Calu3 (cell line): ENCODE results near the gene INHBE. TPM values are rescaled to one million over a fixed set of nuclear protein-coding genes. Genes with fewer than 3 reads are reported as not detected.

Experiments
- BruUV-seq: library from RNA; stranded (reverse); fragments of 400-500 nt; replicated peaks from 2 replicates; lab custom pipeline; 2021; lab: Mats Ljungman, UMichigan
- CTCF ChIA-PET: fragments of 300-600 bp; sonication (Branson Sonifier 250); formaldehyde crosslinking; loops from one replicate; lab custom pipeline; 2022; ENCODE audit warnings: antibody characterized with exemption; lab: Charles Lee
- DNase-seq: peaks from one replicate; pipeline ENCODE4 v3.0.0; 2022
- H3K27ac Mint-ChIP-seq: one replicate; pipeline ENCODE4 v1.8.0; 2022; ENCODE audit warnings: mixed read lengths; ENCODE audit not compliant: unreplicated experiment
- H3K27me3 Mint-ChIP-seq: one replicate; pipeline ENCODE4 v1.8.0; 2022; ENCODE audit warnings: mixed read lengths; ENCODE audit not compliant: unreplicated experiment
- H3K36me3 Mint-ChIP-seq: one replicate; pipeline ENCODE4 v1.8.0; 2022; ENCODE audit warnings: mild to moderate bottlenecking, moderate library complexity, mixed read lengths; ENCODE audit not compliant: insufficient read depth, unreplicated experiment
- H3K4me1 Mint-ChIP-seq: one replicate; pipeline ENCODE4 v1.8.0; 2022; ENCODE audit warnings: mild to moderate bottlenecking, low read depth, mixed read lengths; ENCODE audit not compliant: unreplicated experiment
- H3K4me3 Mint-ChIP-seq: one replicate; pipeline ENCODE4 v1.8.0; 2022; ENCODE audit warnings: mild to moderate bottlenecking, low read depth, moderate library complexity, mixed read lengths; ENCODE audit not compliant: unreplicated experiment
- H3K9me3 Mint-ChIP-seq: one replicate; pipeline ENCODE4 v1.8.0; 2022; ENCODE audit warnings: low read depth, mixed read lengths; ENCODE audit not compliant: unreplicated experiment
- intact Hi-C: fragments of 100-400 bp; cut with micrococcal nuclease; formaldehyde crosslinking; loops from one replicate; pipeline ENCODE4 v1.10.0; 2022; ENCODE audit not compliant: unreplicated experiment
- total RNA-seq: library from RNA; stranded (reverse); gene quantifications from 2 replicates; pipeline ENCODE4 v1.2.3, GENCODE V29; 2022
- TF ChIP-seq, protein P1 (sequence below): fragments of 200-600 bp; IDR thresholded peaks from one replicate; pipeline ENCODE4 v1.8.0; 2022; ENCODE audit warnings: antibody characterized with exemption; ENCODE audit not compliant: unreplicated experiment

INHBE gene
- total RNA-seq, 1 experiment from 2014 or later: 0.38 TPM

DNA sequence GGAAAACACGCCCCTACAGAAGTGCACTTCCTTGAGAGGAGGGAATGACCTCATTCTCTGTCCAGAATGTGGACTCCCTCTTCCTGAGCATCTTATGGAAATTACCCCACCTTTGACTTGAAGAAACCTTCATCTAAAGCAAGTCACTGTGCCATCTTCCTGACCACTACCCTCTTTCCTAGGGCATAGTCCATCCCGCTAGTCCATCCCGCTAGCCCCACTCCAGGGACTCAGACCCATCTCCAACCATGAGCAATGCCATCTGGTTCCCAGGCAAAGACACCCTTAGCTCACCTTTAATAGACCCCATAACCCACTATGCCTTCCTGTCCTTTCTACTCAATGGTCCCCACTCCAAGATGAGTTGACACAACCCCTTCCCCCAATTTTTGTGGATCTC is 5.0 kb upstream of the INHBE start:
- CTCF ChIA-PET: interaction anchor here (0.6 to 0.8 kb wide), 2 partner anchors 9 to 25 kb away, joined by 4 read pairs; no protein-coding TSS in a partner anchor
- Mint-ChIP-seq H3K9me3 (no peaks in the 10 kb centered on the region), H3K27ac (no peak overlapping the region), H3K36me3 (no peaks in the 10 kb centered on the region), H3K27me3 (peaks cover 27% of the 10 kb centered on the region), H3K4me3 (no peak overlapping the region), H3K4me1 (no peaks in the 10 kb centered on the region)
- DNase-seq: no peak
- TF ChIP-seq, protein P1, sequence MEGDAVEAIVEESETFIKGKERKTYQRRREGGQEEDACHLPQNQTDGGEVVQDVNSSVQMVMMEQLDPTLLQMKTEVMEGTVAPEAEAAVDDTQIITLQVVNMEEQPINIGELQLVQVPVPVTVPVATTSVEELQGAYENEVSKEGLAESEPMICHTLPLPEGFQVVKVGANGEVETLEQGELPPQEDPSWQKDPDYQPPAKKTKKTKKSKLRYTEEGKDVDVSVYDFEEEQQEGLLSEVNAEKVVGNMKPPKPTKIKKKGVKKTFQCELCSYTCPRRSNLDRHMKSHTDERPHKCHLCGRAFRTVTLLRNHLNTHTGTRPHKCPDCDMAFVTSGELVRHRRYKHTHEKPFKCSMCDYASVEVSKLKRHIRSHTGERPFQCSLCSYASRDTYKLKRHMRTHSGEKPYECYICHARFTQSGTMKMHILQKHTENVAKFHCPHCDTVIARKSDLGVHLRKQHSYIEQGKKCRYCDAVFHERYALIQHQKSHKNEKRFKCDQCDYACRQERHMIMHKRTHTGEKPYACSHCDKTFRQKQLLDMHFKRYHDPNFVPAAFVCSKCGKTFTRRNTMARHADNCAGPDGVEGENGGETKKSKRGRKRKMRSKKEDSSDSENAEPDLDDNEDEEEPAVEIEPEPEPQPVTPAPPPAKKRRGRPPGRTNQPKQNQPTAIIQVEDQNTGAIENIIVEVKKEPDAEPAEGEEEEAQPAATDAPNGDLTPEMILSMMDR: no peak
- no TSS peak for BruUV-seq
- intact Hi-C loops: loop anchor here (10.0 kb wide), 1 partner anchor 175 kb away; no protein-coding TSS in a partner anchor

DNA sequence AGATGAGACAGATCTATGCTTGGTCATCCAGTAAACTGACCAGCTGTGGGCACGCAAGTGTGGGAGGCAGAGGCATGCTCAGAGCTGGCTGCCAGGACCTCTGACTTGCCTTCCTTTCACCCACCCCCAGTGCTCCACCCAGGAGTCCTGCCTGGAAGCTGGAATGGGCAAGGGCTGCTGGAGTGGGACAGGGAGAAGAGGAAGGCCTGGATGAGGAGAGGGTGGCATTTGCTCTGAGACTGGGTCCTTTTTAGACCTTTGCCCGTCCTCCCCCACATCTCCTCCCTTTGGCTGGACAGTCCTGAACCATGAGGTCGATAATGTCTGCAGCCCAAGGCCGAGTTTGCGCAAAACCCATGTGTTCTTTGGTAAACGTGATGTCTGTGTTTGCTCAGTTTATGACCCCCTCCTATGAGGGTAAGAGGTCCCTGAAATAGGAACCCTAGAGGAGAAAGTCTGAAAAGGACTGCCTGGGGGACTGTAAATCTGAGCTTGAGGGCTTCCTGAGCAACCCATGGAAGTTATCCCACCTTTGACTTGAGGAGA is 3.8 kb upstream of the INHBE start:
- Mint-ChIP-seq H3K36me3 (no peaks in the 10 kb centered on the region), H3K9me3 (no peaks in the 10 kb centered on the region), H3K27ac (no peak overlapping the region), H3K27me3 (peaks cover 27% of the 10 kb centered on the region), H3K4me1 (peaks cover 12% of the 10 kb centered on the region), H3K4me3 (no peak overlapping the region)
- TF ChIP-seq, protein P1: no peak
- intact Hi-C loops: loop anchor here (10.0 kb wide), 1 partner anchor 173 kb away; no protein-coding TSS in a partner anchor
- BruUV-seq: no TSS peak
- CTCF ChIA-PET: interaction anchor here (2.4 kb wide), 1 partner anchor 144 kb away, joined by 63 read pairs; no protein-coding TSS in a partner anchor
- DNase-seq: no peak

DNA sequence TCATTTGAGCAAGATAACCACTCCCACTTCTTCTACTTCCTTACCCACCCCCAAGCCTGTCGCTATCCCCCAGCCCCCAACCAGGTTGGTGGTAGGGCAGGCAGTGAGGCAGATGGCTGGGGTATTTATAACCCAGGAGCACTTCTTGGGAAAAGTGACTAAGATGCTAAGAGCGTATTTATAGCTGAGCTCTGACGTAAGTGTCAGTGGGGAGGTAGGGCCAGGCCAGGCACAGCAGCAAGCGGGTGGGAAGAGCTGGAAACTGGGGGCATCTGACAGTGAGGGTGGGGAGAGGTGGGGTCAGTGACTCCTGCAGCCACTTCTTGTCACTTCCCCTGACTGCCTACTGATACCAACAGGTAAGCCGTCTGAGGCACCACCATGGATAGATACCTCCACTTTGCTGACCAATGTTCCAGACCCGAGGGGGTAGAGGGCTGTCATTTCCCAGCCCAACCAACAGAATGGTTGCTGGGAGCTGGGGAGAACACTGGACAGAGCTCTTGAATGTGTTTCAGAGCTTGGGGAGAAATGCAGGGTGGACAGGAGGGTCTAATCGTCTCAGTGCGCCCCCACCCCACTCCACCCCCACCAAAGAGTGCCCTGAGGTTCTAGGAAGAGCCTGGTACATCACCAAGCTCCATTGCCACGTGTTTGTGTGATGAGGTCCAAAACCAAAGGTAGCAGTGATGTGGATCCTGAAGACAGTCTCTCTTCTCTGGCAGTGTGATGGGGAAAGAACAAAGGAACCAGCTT is 2.7 kb upstream of the INHBE start:
- Mint-ChIP-seq H3K36me3 (peaks cover 3% of the 10 kb centered on the region), H3K27me3 (peaks cover 27% of the 10 kb centered on the region), H3K4me3 (no peak overlapping the region), H3K4me1 (peaks cover 23% of the 10 kb centered on the region), H3K27ac (no peak overlapping the region), H3K9me3 (no peaks in the 10 kb centered on the region)
- BruUV-seq: no TSS peak
- intact Hi-C loops: loop anchor here (10.0 kb wide), 1 partner anchor 172 kb away; no protein-coding TSS in a partner anchor
- DNase-seq: no peak
- TF ChIP-seq, protein P1: no peak
- CTCF ChIA-PET: interaction anchor here (0.5 to 2.9 kb wide), 19 partner anchors 19 to 341 kb away, joined by 3 to 63 read pairs (median 3); partner anchors contain the start of gene SHMT2

DNA sequence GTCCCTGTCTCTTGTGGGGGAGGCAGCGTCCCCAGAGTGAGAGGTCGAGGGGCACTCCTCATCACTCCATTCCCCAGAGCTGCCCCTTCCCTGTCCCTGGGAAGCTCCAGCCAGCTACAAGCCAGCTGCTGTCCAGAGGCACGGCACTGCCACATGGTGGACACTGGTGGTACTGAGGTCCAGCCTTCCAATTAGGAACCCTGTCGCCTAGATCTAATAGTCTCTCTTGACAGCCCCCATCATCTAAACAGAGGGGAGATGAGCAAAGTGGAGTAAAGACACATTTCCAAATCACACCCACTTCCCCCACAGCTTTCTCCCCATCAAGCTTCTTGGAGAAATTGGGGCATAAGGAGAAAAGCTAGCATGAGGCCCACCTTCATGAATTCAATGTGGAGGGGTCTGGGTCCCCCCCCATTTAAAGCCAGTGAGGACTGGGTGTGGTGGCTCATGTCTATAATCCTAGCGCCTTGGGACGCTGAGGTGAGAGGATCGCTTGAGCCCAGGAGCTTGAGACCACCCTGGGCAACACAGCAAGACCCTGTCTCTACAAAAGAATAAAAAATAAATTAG is 2.1 kb upstream of the INHBE start:
- no TSS peak for BruUV-seq
- no peak overlapping the region for H3K27ac Mint-ChIP-seq
- TF ChIP-seq, protein P1: peak; percentile 68
- DNase-seq: peak; percentile 90
- H3K9me3 Mint-ChIP-seq: no peaks in the 10 kb centered on the region
- CTCF ChIA-PET: interaction anchor here (0.6 to 2.9 kb wide), 19 partner anchors 20 to 363 kb away, joined by 3 to 63 read pairs (median 3); partner anchors contain the start of gene SHMT2
- intact Hi-C loops: loop anchor here (1.0 to 10.0 kb wide), 3 partner anchors 146 to 190 kb away; no protein-coding TSS in a partner anchor
- peaks cover 27% of the 10 kb centered on the region for H3K27me3 Mint-ChIP-seq
- peaks cover 10% of the 10 kb centered on the region for H3K36me3 Mint-ChIP-seq
- peaks cover 29% of the 10 kb centered on the region for H3K4me1 Mint-ChIP-seq
- no peak overlapping the region for H3K4me3 Mint-ChIP-seq
